K562 (cell line): ENCODE results near the gene AKR1D1. TPM values are rescaled to one million over a fixed set of nuclear protein-coding genes. Genes with fewer than 3 reads are reported as not detected.

Experiments used
- ATAC-seq: fragments of 200-7000 bp; cut with Tn5 transposase; 3 replicates; pipeline ENCODE4 v1.9.1; 2020; ENCODE audit warnings: moderate library complexity
- BruUV-seq: library from RNA; stranded (reverse); fragments of 400-500 nt; replicated peaks from 2 replicates; lab custom pipeline; 2021; lab: Mats Ljungman, UMichigan
- CTCF ChIA-PET: fragments of 300-600 bp; formaldehyde crosslinking; extraction: SDS; loops from one replicate; lab custom pipeline; 2021; ENCODE audit warnings: low intra/inter-chr PET ratio; lab: Yijun Ruan, JAX
- POLR2A ChIA-PET: fragments of 300-600, 350-650 bp; sonication (Branson Sonifier 250); formaldehyde crosslinking; extraction: SDS; loops from one replicate; lab custom pipeline; 2021; ENCODE audit warnings: antibody characterized with exemption, inconsistent platforms; lab: Yijun Ruan, JAX
- DNase-seq, 4 experiments: peaks; one replicate each; pipeline versions ENCODE4 v3.0.0 to v3.0.0-alpha.2; 2011 to 2018; ENCODE audit warnings: low spot score in 3 of 4, mixed read lengths in 3 of 4; ENCODE audit errors: extremely low read depth in 1 of 4
- FAIRE-seq: peaks from 2 replicates; lab custom pipeline; 2011; peaks lifted over from hg19 to GRCh38; lab: Jason Lieb, UNC
- H2AFZ ChIP-seq: 2 replicates; pipeline ENCODE4 v1.6.0; 2011; ENCODE audit warnings: low read depth, low read length, control low read depth, inconsistent platforms
- H3K27ac ChIP-seq: fragments of 200-600 bp; 3 replicates; pipeline ENCODE4 v1.8.0; 2011; ENCODE audit warnings: low read depth, mild to moderate bottlenecking, control low read depth, inconsistent platforms, low read length, moderate library complexity, mixed read lengths; ENCODE audit errors: extremely low read depth
- H3K27me3 ChIP-seq, 2 experiments: fragments of 300-600 bp in 1 of 2; 2 replicates in 1 of 2; 3 replicates in 1 of 2; pipeline versions ENCODE4 v1.6.0 to v1.8.0; 2011; ENCODE audit warnings: inconsistent platforms in 2 of 2, low read length in 2 of 2, mild to moderate bottlenecking in 1 of 2, mixed read lengths in 1 of 2, moderate library complexity in 1 of 2; ENCODE audit not compliant: control insufficient read depth in 2 of 2, insufficient read depth in 2 of 2
- H3K36me3 ChIP-seq: fragments of 300-600 bp; 3 replicates; pipeline ENCODE4 v1.8.0; 2011; ENCODE audit warnings: mild to moderate bottlenecking, low read length, inconsistent platforms; ENCODE audit not compliant: control insufficient read depth, insufficient read depth
- H3K4me1 ChIP-seq, 2 experiments: fragments of 200-600 bp in 1 of 2; replicated peaks in 1 of 2; 2 replicates in 1 of 2; 3 replicates in 1 of 2; pipeline versions ENCODE4 v1.5.1 to v1.8.0; 2011; ENCODE audit warnings: inconsistent platforms in 2 of 2, low read length in 2 of 2, mild to moderate bottlenecking in 1 of 2, mixed read lengths in 1 of 2, moderate library complexity in 1 of 2; ENCODE audit not compliant: control insufficient read depth in 2 of 2, insufficient read depth in 2 of 2
- H3K4me2 ChIP-seq: 2 replicates; pipeline ENCODE4 v1.6.1; 2011; ENCODE audit warnings: low read length, control low read depth, inconsistent platforms, mixed read lengths; ENCODE audit not compliant: insufficient read depth
- H3K4me3 ChIP-seq: fragments of 200-600 bp; sonication (generic), shearing (Covaris generic); 2 replicates; pipeline ENCODE4 v1.5.1; 2016; ENCODE audit warnings: control low read depth, inconsistent platforms
- H3K79me2 ChIP-seq: fragments of 200-600 bp; 3 replicates; pipeline ENCODE4 v1.8.0; 2011; ENCODE audit warnings: low read length, inconsistent platforms; ENCODE audit not compliant: control insufficient read depth, insufficient read depth
- H3K9ac ChIP-seq, 2 experiments: 2 replicates each; pipeline versions ENCODE4 v1.6.0 to v1.6.1; 2011; ENCODE audit warnings: low read depth in 2 of 2, low read length in 2 of 2, control low read depth in 1 of 2, inconsistent platforms in 1 of 2, mild to moderate bottlenecking in 1 of 2, mixed read lengths in 1 of 2; ENCODE audit not compliant: insufficient read depth in 1 of 2
- H3K9me1 ChIP-seq: one replicate; pipeline ENCODE4 v1.6.0; 2011; ENCODE audit warnings: inconsistent platforms, mild to moderate bottlenecking, low read length, moderate library complexity; ENCODE audit not compliant: control insufficient read depth, insufficient read depth
- H3K9me3 ChIP-seq: replicated peaks from 2 replicates; pipeline ENCODE4 v1.5.1; 2011; ENCODE audit warnings: low read depth, low read length, inconsistent platforms; ENCODE audit not compliant: control insufficient read depth, insufficient read depth
- H4K20me1 ChIP-seq: replicated peaks from 2 replicates; pipeline ENCODE4 v1.6.1; 2011; ENCODE audit warnings: low read length, inconsistent platforms, mixed read lengths; ENCODE audit not compliant: control insufficient read depth, insufficient read depth
- CBFA2T3 ChIP-seq: fragments of 450-650 bp; IDR thresholded peaks from 2 replicates; pipeline ENCODE4 v1.6.1; 2017
- FOSL1 ChIP-seq: fragments of 200-800 bp; sonication (Bioruptor generic); conservative IDR thresholded peaks from 2 replicates; pipeline ENCODE4 v1.6.1; 2016; ENCODE audit warnings: missing genetic modification characterization, missing compliant biosample characterization
- HIVEP1 ChIP-seq: fragments of 250-450 bp; sonication (Bioruptor Pico); IDR thresholded peaks from 2 replicates; pipeline ENCODE4 v1.4.0; 2020; ENCODE audit warnings: mild to moderate bottlenecking
- HNRNPL ChIP-seq: fragments of 200-400 bp; formaldehyde crosslinking; IDR thresholded peaks from 2 replicates; pipeline ENCODE4 v1.6.1; 2017; ENCODE audit warnings: low read depth, mild to moderate bottlenecking, low read length
- KDM5B ChIP-seq: fragments of 200-600 bp; sonication (generic); IDR thresholded peaks from 2 replicates; pipeline ENCODE4 v1.6.1; 2012; ENCODE audit warnings: low read depth, mild to moderate bottlenecking, moderate library complexity, low read length, control low read depth, inconsistent platforms; ENCODE audit not compliant: insufficient replicate concordance
- LCOR ChIP-seq: sonication (generic); formaldehyde crosslinking; IDR thresholded peaks from 2 replicates; pipeline ENCODE4 v1.8.0; 2022; ENCODE audit warnings: mild to moderate bottlenecking, missing genetic modification reagents
- RERE ChIP-seq: sonication (generic); formaldehyde crosslinking; IDR thresholded peaks from 2 replicates; pipeline ENCODE4 v1.8.0; 2023; ENCODE audit warnings: missing genetic modification reagents, mild to moderate bottlenecking, borderline replicate concordance
- SLC30A9 ChIP-seq: fragments of 250-450 bp; sonication (Bioruptor Pico); IDR thresholded peaks from 2 replicates; pipeline ENCODE4 v1.8.0; 2022; ENCODE audit warnings: mild to moderate bottlenecking, moderate library complexity
- SMARCE1 ChIP-seq: fragments of 450-650 bp; IDR thresholded peaks from 2 replicates; pipeline ENCODE4 v1.7.1; 2016; ENCODE audit warnings: mild to moderate bottlenecking
- XRCC4 ChIP-seq: IDR thresholded peaks from one replicate; pipeline ENCODE4 v1.6.1; 2011; ENCODE audit not compliant: insufficient read depth, insufficient read length; ENCODE audit errors: extremely low read depth
- ZNF12 ChIP-seq: sonication (generic); formaldehyde crosslinking; IDR thresholded peaks from 2 replicates; pipeline ENCODE4 v1.4.0; 2020; ENCODE audit warnings: mild to moderate bottlenecking, missing genetic modification reagents
- ZNF174 ChIP-seq: fragments of 250-450 bp; sonication (Bioruptor Pico); IDR thresholded peaks from 2 replicates; pipeline ENCODE4 v1.4.0; 2020; ENCODE audit warnings: mild to moderate bottlenecking
- ZNF3 ChIP-seq: fragments of 250-450 bp; sonication (Bioruptor Pico); IDR thresholded peaks from 2 replicates; pipeline ENCODE4 v1.5.0; 2021; ENCODE audit warnings: mild to moderate bottlenecking, moderate library complexity
- WGBS: fragments of 100-300 bp; shearing (Covaris generic); methylation state at CpG from one replicate; pipeline ENCODE4 v1.1.6; 2016; ENCODE audit warnings: low coverage, mixed read lengths; ENCODE audit not compliant: insufficient coverage; ENCODE audit errors: missing lambda C conversion rate; 5-methylcytosine and 5-hydroxymethylcytosine counted together
- in situ Hi-C: fragments of 300-500 bp; cut with MboI; formaldehyde crosslinking; loops from 4 replicates; pipeline ENCODE4 v1.15.0; 2018; ENCODE audit warnings: inconsistent platforms, mixed read lengths
- intact Hi-C: fragments of 100-400 bp; cut with micrococcal nuclease; formaldehyde crosslinking; loops from 2 replicates; pipeline ENCODE4 v1.14.2; 2022
- polyA plus RNA-seq, 8 experiments: library from polyadenylated mRNA; depleted of rRNA in 4 of 8; stranded (reverse) in 5 of 8; unstranded in 3 of 8; fragments of >200 nt; fragmentation: Nextera tagmentation in 2 of 8; fragmentation: Illumina TruSeq in 1 of 8; extraction: Ambion mirVana in 2 of 8; extraction: Trizol in 1 of 8; gene quantifications; 2 replicates each; pipeline versions ENCODE4 v1.2.1 to v1.2.3, GENCODE V29; 2011 to 2014; ENCODE audit warnings: inconsistent platforms in 1 of 8, missing spikeins in 1 of 8
- total RNA-seq, 7 experiments: library from RNA; depleted of rRNA in 6 of 7; stranded (reverse); fragments of >200 nt in 6 of 7; fragmentation: Illumina TruSeq in 2 of 7; extraction: Trizol in 2 of 7; gene quantifications; 2 replicates each; pipeline versions ENCODE4 v1.2.1 to v1.2.3, GENCODE V29; 2011 to 2021; ENCODE audit warnings: low replicate concordance in 1 of 7

Gene AKR1D1
- total and polyA plus RNA-seq, 9 of the 15 experiments (the other 6 are each of a cell fraction or from before 2014, with no cell fraction given) = not detected

- BruUV-seq = no TSS peak
- no peak overlapping the region for H2AFZ ChIP-seq
- H3K4me1 ChIP-seq = no peaks in the 10 kb centered on the region
- H3K4me2 ChIP-seq = no peak overlapping the region
- no peaks in the 10 kb centered on the region for H3K27me3 ChIP-seq
- H4K20me1 ChIP-seq = no peaks in the 10 kb centered on the region
- no peaks in the 10 kb centered on the region for H3K9me3 ChIP-seq
- no peak for TF ChIP-seq ZNF12 (CRISPR knock-in tag)
- H3K36me3 ChIP-seq = no peaks in the 10 kb centered on the region
- in situ Hi-C loops = no loop called here
- H3K9ac ChIP-seq = no peak overlapping the region
- ATAC-seq (no peak), DNase-seq (no peak), FAIRE-seq (no peak)
- intact Hi-C loops = no loop called here
- H3K4me3 ChIP-seq = no peak overlapping the region
- WGBS = 3% methylated on average over 1 of the region's 1 CpG
- H3K79me2 ChIP-seq = no peaks in the 10 kb centered on the region
- ChIA-PET CTCF (no interaction called here), POLR2A (interaction anchor here (0.9 kb wide), 1 partner anchor 185 kb away, joined by 4 read pairs; no protein-coding TSS in a partner anchor)
- no peaks in the 10 kb centered on the region for H3K9me1 ChIP-seq
- H3K27ac ChIP-seq = no peak overlapping the region
Observed at GRCh38 chr7:138066954-138067394, 9.3 kb upstream of the AKR1D1 start.

- Histone ChIP-seq H3K9me1 (no peaks in the 10 kb centered on the region), H3K9ac (no peak overlapping the region), H3K27ac (no peak overlapping the region), H3K9me3 (no peaks in the 10 kb centered on the region), H3K79me2 (no peaks in the 10 kb centered on the region), H3K4me2 (no peak overlapping the region), H4K20me1 (no peaks in the 10 kb centered on the region), H3K27me3 (no peaks in the 10 kb centered on the region), H3K36me3 (no peaks in the 10 kb centered on the region), H3K4me1 (no peaks in the 10 kb centered on the region), H3K4me3 (no peak overlapping the region), H2AFZ (no peak overlapping the region)
- FAIRE-seq = no peak
- BruUV-seq = no TSS peak
- in situ Hi-C loops = no loop called here
- DNase-seq = no peak
- CTCF ChIA-PET = no interaction called here
- no peak for ATAC-seq
- intact Hi-C loops = no loop called here
- WGBS = 0% methylated on average over 3 of the region's 3 CpGs
- POLR2A ChIA-PET = interaction anchor here (0.9 kb wide), 1 partner anchor 185 kb away, joined by 4 read pairs; no protein-coding TSS in a partner anchor
- no peak for TF ChIP-seq ZNF174
- TF ChIP-seq ZNF3 (CRISPR knock-in tag) = no peak
- no peak for TF ChIP-seq CBFA2T3
- TF ChIP-seq LCOR (CRISPR knock-in tag) = no peak
- TF ChIP-seq SLC30A9 (CRISPR knock-in tag) = no peak
- no peak for TF ChIP-seq KDM5B
- TF ChIP-seq FOSL1 (tag) = no peak
- no peak for TF ChIP-seq RERE (CRISPR knock-in tag)
- TF ChIP-seq SMARCE1 = no peak
- TF ChIP-seq HIVEP1 (CRISPR knock-in tag) = no peak
- no peak for TF ChIP-seq HNRNPL
- TF ChIP-seq XRCC4 = no peak
Observed at GRCh38 chr7:138067774-138068173, 8.5 kb upstream of the AKR1D1 start.
